Heart left ventricle (tissue), 16 donors: Measurements from ENCODE around the gene LRFN3. TPM values are rescaled to one million over a fixed set of nuclear protein-coding genes. Genes with fewer than 3 reads are reported as not detected.

Experiments
- ATAC-seq, 4 donors: fragments of 200-7000 bp; cut with Tn5 transposase; one replicate each; pipeline ENCODE4 v1.9.1; 2020 to 2022; ENCODE audit warnings: moderate library complexity in 4 of 4, mild to moderate bottlenecking in 3 of 4, moderate number of reproducible peaks in 1 of 4
- DNase-seq, 5 donors: peaks; one replicate each; pipeline ENCODE4 v3.0.0-alpha.2; 2020
- H3K27ac ChIP-seq, 12 donors: fragments of 200-600 bp; sonication (generic) in 4 of 12; one replicate each; pipeline versions ENCODE4 v1.5.0 to v1.8.0; 2016 to 2022; ENCODE audit warnings: mild to moderate bottlenecking in 2 of 12
- H3K27me3 ChIP-seq, 9 donors: fragments of 200-600 bp; sonication (generic) in 2 of 9; one replicate each; pipeline versions ENCODE4 v1.5.1 to v1.8.0; 2016 to 2022; ENCODE audit warnings: mild to moderate bottlenecking in 3 of 9
- H3K36me3 ChIP-seq, 9 donors: fragments of 200-600 bp; sonication (generic) in 2 of 9; one replicate each; pipeline versions ENCODE4 v1.5.0 to v1.8.0; 2018 to 2022; ENCODE audit warnings: mild to moderate bottlenecking in 2 of 9
- H3K4me1 ChIP-seq, 12 donors: fragments of 200-600 bp; sonication (generic) in 4 of 12; one replicate each; pipeline versions ENCODE4 v1.5.0 to v1.8.0; 2016 to 2022; ENCODE audit warnings: mild to moderate bottlenecking in 3 of 12
- H3K4me3 ChIP-seq, 12 donors: fragments of 200-600 bp; sonication (generic) in 4 of 12; one replicate each; pipeline versions ENCODE4 v1.5.0 to v1.8.0; 2017 to 2022; ENCODE audit warnings: mild to moderate bottlenecking in 9 of 12, moderate library complexity in 4 of 12
- H3K9me3 ChIP-seq, 12 donors: fragments of 200-600 bp; sonication (generic) in 4 of 12; one replicate each; pipeline versions ENCODE4 v1.5.0 to v1.8.0; 2016 to 2022; ENCODE audit warnings: mild to moderate bottlenecking in 1 of 12
- POLR2A ChIP-seq, 2 donors: fragments of 450-650 bp; IDR thresholded peaks; one replicate each; pipeline ENCODE4 v1.6.1; 2017; ENCODE audit warnings: antibody characterized with exemption in 2 of 2, mild to moderate bottlenecking in 2 of 2, moderate library complexity in 2 of 2
- WGBS, 4 donors: extraction: QIAGEN DNeasy Blood & Tissue Kit in 2 of 4; methylation state at CpG; one replicate each; pipeline versions ENCODE4 v1.1.5 to v1.1.7; 2013 to 2018; 5-methylcytosine and 5-hydroxymethylcytosine counted together
- intact Hi-C, 10 donors: fragments of 100-400 bp; cut with DNase I; formaldehyde crosslinking; loops; one replicate each; pipeline versions ENCODE4 v1.11.1 to v1.14.2; 2022
- polyA plus RNA-seq, 2 donors: library from polyadenylated mRNA; stranded (reverse); fragments of 200-250 nt; gene quantifications; one replicate each; pipeline ENCODE4 v1.2.3, GENCODE V29; 2013
- total RNA-seq, 9 donors: library from RNA; depleted of rRNA in 2 of 9; stranded (reverse); fragments of >200 nt in 2 of 9; fragmentation: NEBNext Ultra II Directional in 3 of 9; extraction: Animal tissue kit (Norgen Biotek cat#: 25700) in 3 of 9; gene quantifications; one replicate each; pipeline versions ENCODE4 v1.1.0 to v1.2.4, GENCODE V29; 2016 to 2023
- TF ChIP-seq, protein P1 (sequence below), 12 donors: fragments of 200-600 bp; sonication (generic) in 4 of 12; IDR thresholded peaks; one replicate each; pipeline versions ENCODE4 v1.5.0 to v1.8.0; 2018 to 2022; ENCODE audit warnings: antibody characterized with exemption in 12 of 12, mild to moderate bottlenecking in 5 of 12
- donor health status: ischemic (EF 13 %, LVEDD 7.1; RV severe dilation, severe dysfunction).
- donor health status: healthy with polysubstance abuse.
- donor health status: DM: no; HTN: yes; CAD: no.
- donor health status: DM: no; HTN: no; CAD: no.
- donor health status: ischemic (EF 25% LVEDD 6.9; RV normal size, moderate dysfunction).
- donor health status: ischemic (EF 25% LVEDD 5.7; RV mildly dilated, moderate dysfunction).
- donor health status: healthy.
- donor health status: DM: yes; HTN: yes; CAD: no.
- donor health status: ischemic (EF 35%, LVEDD 5.7; RV mildly dilated, moderate dysfunction).
- donor health status: nonischemic (EF 11% LVEDD 7.7; RV severe dilation, severe dysfunction).
- donor health status: DM: yes; HTN: yes; CAD: no.
- donor health status: PGD.
- donor health status: ischemic (EF 29% LVEDD 5.4; RV normal size, mild dysfunction).
- donor health status: nonischemic (EF 23%, LVEDD 6.1; RV moderate dilation, normal function).

LRFN3 gene
- total and polyA plus RNA-seq, 11 donors: 4.5 to 18.6 (median 8.5) TPM

- ATAC-seq (no peak), DNase-seq (no peak)
- peaks cover 0 to 61% (median 0%) of the 10 kb centered on the region in 12 donors for H3K4me1 ChIP-seq
- WGBS, 4 donors: 70 to 73% (median 72%) methylated on average over 6 of the region's 6 CpGs
- no peaks in the 10 kb centered on the region for H3K9me3 ChIP-seq
- intact Hi-C loops: no loop called here
- H3K27ac ChIP-seq: peak overlapping the region in 7 of 12 donors; percentile 3 to 88 (median 46)
- peak overlapping the region in 1 of 12 donors; percentile 69 for H3K4me3 ChIP-seq
- peaks cover 0 to 6% (median 0%) of the 10 kb centered on the region in 9 donors for H3K27me3 ChIP-seq
- peaks cover 0 to 4% (median 0%) of the 10 kb centered on the region in 9 donors for H3K36me3 ChIP-seq
- TF ChIP-seq, protein P1, sequence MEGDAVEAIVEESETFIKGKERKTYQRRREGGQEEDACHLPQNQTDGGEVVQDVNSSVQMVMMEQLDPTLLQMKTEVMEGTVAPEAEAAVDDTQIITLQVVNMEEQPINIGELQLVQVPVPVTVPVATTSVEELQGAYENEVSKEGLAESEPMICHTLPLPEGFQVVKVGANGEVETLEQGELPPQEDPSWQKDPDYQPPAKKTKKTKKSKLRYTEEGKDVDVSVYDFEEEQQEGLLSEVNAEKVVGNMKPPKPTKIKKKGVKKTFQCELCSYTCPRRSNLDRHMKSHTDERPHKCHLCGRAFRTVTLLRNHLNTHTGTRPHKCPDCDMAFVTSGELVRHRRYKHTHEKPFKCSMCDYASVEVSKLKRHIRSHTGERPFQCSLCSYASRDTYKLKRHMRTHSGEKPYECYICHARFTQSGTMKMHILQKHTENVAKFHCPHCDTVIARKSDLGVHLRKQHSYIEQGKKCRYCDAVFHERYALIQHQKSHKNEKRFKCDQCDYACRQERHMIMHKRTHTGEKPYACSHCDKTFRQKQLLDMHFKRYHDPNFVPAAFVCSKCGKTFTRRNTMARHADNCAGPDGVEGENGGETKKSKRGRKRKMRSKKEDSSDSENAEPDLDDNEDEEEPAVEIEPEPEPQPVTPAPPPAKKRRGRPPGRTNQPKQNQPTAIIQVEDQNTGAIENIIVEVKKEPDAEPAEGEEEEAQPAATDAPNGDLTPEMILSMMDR (IDR thresholded peaks at IDR 0.05): no peak
- no peak for TF ChIP-seq POLR2A (IDR thresholded peaks at IDR 0.05)
Observed at GRCh38 chr19:35905178-35905727, 30.9 kb upstream of the LRFN3 start.

DNA sequence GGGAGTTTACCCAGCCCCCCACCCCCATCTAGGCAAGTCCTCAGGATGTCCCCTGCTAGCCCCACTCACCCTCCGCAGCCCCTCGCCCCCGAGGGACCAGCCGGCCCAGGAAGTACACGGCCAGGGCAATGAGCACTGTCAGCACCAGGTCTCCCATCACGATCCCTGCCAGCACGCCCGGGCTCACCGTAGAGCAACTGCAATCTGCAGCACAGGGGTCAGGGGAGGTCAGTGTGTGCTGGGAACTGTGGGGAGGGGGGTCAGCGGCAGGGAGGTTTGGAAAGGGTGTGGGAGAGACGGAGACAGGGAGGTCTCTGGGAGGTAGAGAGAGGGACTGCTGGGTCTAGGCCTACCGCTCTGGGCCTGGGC, 28.8 kb upstream of the LRFN3 start:
- H3K4me3 ChIP-seq: peak overlapping the region in 10 of 12 donors; percentile 12 to 69 (median 42)
- DNase-seq (no peak), ATAC-seq (no peak)
- 34 to 42% (median 35%) methylated on average over 11 to 12 of the region's 12 CpGs for WGBS, 4 donors
- H3K9me3 ChIP-seq: no peaks in the 10 kb centered on the region
- H3K4me1 ChIP-seq: peaks cover 0 to 61% (median 0%) of the 10 kb centered on the region in 12 donors
- H3K36me3 ChIP-seq: peaks cover 0 to 4% (median 0%) of the 10 kb centered on the region in 9 donors
- TF ChIP-seq, protein P1 (IDR thresholded peaks at IDR 0.05): no peak
- TF ChIP-seq POLR2A (IDR thresholded peaks at IDR 0.05): no peak
- intact Hi-C loops: no loop called here
- peaks cover 0 to 6% (median 0%) of the 10 kb centered on the region in 9 donors for H3K27me3 ChIP-seq
- H3K27ac ChIP-seq: peak overlapping the region in 7 of 12 donors; percentile 14 to 88 (median 57)

- DNase-seq (peak in 4 of 5 donors; percentile 50 to 81 (median 58)), ATAC-seq (peak in 3 of 4 donors; percentile 47 to 57 (median 53))
- WGBS, 4 donors: 56 to 72% (median 63%) methylated on average over 9 of the region's 9 CpGs
- Histone ChIP-seq H3K36me3 (peaks cover 0 to 4% (median 0%) of the 10 kb centered on the region in 9 donors), H3K4me1 (peaks cover 0 to 60% (median 0%) of the 10 kb centered on the region in 12 donors), H3K27me3 (peaks cover 0 to 6% (median 0%) of the 10 kb centered on the region in 9 donors), H3K9me3 (no peaks in the 10 kb centered on the region), H3K4me3 (peak within 1 kb of the TSS in 10 of 12 donors; percentile 12 to 69 (median 42)), H3K27ac (peak within 1 kb of the TSS in 10 of 12 donors; percentile 7 to 88 (median 42))
- no peak for TF ChIP-seq POLR2A (IDR thresholded peaks at IDR 0.05)
- TF ChIP-seq, protein P1 (IDR thresholded peaks at IDR 0.05): no peak
- intact Hi-C loops: no loop called here
Observed at GRCh38 chr19:35908010-35908441, 28.1 kb upstream of the LRFN3 start, which contains the start of gene TYROBP. Gene TYROBP (minus strand): TSS chr19:35908295. CDS start chr19:35908228, 67 bp downstream.

DNA sequence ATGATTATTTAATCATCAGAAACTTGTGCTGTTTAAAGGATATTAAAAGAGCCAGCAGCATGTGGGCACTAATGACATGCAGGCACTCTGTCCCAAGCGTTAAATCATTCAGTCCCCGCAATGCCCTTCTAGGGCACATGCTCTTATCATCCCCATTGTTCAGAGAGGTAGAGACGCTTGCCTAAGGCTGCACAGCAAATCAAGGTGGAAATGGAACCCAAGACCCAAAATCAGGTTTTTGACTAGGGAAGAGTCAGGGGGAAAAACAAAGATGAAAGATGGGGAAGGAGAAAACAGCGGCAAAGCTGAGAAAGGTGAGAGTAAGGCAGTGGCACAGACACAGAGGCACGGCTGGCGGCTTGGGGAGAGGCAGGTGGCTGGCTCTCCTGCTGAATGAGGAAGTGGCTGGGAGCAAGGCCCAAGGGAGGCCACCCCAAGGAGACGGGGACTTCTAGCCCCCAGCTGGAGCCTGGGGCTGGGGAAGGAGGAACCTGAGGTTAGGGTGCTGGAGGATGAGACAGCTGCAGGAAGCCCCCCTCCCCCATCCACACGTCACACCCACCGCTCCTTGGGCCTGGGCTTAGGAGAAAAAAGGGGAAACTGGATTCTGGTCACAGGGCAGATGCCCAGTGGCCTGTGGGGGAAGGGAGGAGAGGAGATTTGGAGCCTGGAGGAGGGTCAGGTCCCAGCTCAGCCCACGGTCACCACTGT, 27.0 kb upstream of the LRFN3 start:
- DNase-seq (peak; percentile 77 to 87 (median 81)), ATAC-seq (peak; percentile 63 to 89 (median 84))
- TF ChIP-seq, protein P1 (IDR thresholded peaks at IDR 0.05): no peak
- no peak for TF ChIP-seq POLR2A (IDR thresholded peaks at IDR 0.05)
- Histone ChIP-seq H3K27me3 (peaks cover 0 to 6% (median 0%) of the 10 kb centered on the region in 9 donors), H3K9me3 (no peaks in the 10 kb centered on the region), H3K36me3 (peaks cover 0 to 4% (median 0%) of the 10 kb centered on the region in 9 donors), H3K27ac (peak overlapping the region in 8 of 12 donors; percentile 6 to 88 (median 53)), H3K4me1 (peaks cover 0 to 62% (median 0%) of the 10 kb centered on the region in 12 donors), H3K4me3 (peak overlapping the region in 3 of 12 donors; percentile 3 to 69 (median 25))
- 62 to 79% (median 72%) methylated on average over 10 of the region's 10 CpGs for WGBS, 4 donors
- intact Hi-C loops: no loop called here
